Ureter (tissue), 1 donor: Measurements from ENCODE around the gene CD40. TPM values are rescaled to one million over a fixed set of nuclear protein-coding genes. Genes with fewer than 3 reads are reported as not detected.
"Not testable (repeated sequence)": the region's sequence is repeated elsewhere in the genome, so short reads cannot be mapped to it uniquely, and the experiment has no call there.

Experiments used
- DNase-seq: peaks from one replicate; pipeline ENCODE4 v3.0.0-alpha.2; 2020; ENCODE audit warnings: low spot score
- total RNA-seq: library from RNA; stranded (reverse); gene quantifications from one replicate; pipeline ENCODE4 v1.2.4, GENCODE V29; 2023
- donor health status: DM: yes; HTN: yes; CAD: no.

CD40 gene
- total RNA-seq, 1 donor from 2014 or later, result 29.0 TPM

- DNase-seq, result no peak
Measured at GRCh38 chr20:46093531-46093930, 24.6 kb upstream of the CD40 start.

- DNase-seq, result no peak
Measured at GRCh38 chr20:46099491-46100287, 18.4 kb upstream of the CD40 start.

- DNase-seq, result not testable (repeated sequence)
Measured at GRCh38 chr20:46100444-46100843, 17.7 kb upstream of the CD40 start.

GRCh38 chr20:46100988-46101387 is 17.1 kb upstream of the CD40 start:
- DNase-seq, result no peak

GRCh38 chr20:46101957-46102356 is 16.2 kb upstream of the CD40 start:
- no peak for DNase-seq

GRCh38 chr20:46102940-46103339 is 15.2 kb upstream of the CD40 start:
- DNase-seq, result no peak

GRCh38 chr20:46104262-46104661 is 13.9 kb upstream of the CD40 start:
- DNase-seq, result no peak

- no peak for DNase-seq
Measured at GRCh38 chr20:46107061-46107460, 11.1 kb upstream of the CD40 start.

GRCh38 chr20:46108435-46108841 is 9.7 kb upstream of the CD40 start:
- DNase-seq, result no peak

- no peak for DNase-seq
Measured at GRCh38 chr20:46108976-46109375, 9.1 kb upstream of the CD40 start.

GRCh38 chr20:46111028-46111835 is 6.9 kb upstream of the CD40 start:
- DNase-seq, result no peak

GRCh38 chr20:46111836-46112212 is 6.3 kb upstream of the CD40 start:
- no peak for DNase-seq

- no peak for DNase-seq
Measured at GRCh38 chr20:46112430-46113112, 5.5 kb upstream of the CD40 start.

- DNase-seq, result no peak
Measured at GRCh38 chr20:46113113-46113470, 5.0 kb upstream of the CD40 start.

GRCh38 chr20:46114449-46114848 is 3.7 kb upstream of the CD40 start:
- no peak for DNase-seq

GRCh38 chr20:46118481-46119020 is 437 bp downstream of the CD40 start:
- peak; percentile 52 for DNase-seq

GRCh38 chr20:46119028-46119546 is 973 bp downstream of the CD40 start:
- DNase-seq, result no peak

- no peak for DNase-seq
Measured at GRCh38 chr20:46119547-46119946, 1.4 kb downstream of the CD40 start.

- no peak for DNase-seq
Measured at GRCh38 chr20:46120136-46120535, 2.0 kb downstream of the CD40 start.

- no peak for DNase-seq
Measured at GRCh38 chr20:46121184-46121930, 3.2 kb downstream of the CD40 start.

- no peak for DNase-seq
Measured at GRCh38 chr20:46122071-46122470, 4.0 kb downstream of the CD40 start.
